Measurements from ENCODE around the gene JUND. TPM values are rescaled to one million over a fixed set of nuclear protein-coding genes. Genes with fewer than 3 reads are reported as not detected.
A peak's percentile ranks its signal among the peaks of the same experiment; 100 is the strongest.

The JUND gene
- total and polyA plus RNA-seq, 2 of the 8 experiments (the other 6 are each of a cell fraction or from before 2014, with no cell fraction given), result 54.0 to 77.5 TPM

DNA sequence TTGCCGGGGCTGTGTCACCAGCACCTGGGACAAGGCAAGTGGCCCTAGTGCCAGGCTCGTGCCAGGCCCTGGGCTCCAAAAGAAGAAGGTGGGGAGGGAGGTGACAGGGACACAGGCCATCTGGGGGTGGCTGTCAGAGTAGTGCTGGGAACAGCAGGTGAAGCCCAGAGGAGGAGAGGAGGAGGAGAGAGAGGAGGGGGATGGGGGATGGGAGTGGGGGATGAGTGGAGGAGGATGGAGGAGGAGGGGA lies 22.7 kb upstream of the JUND start:
- Histone ChIP-seq H3K23me2 (ENCODE audit: low read depth, low read length) (peaks cover 5% of the 10 kb centered on the region; the same call in 1 of the 2 replicates), H2BK120ac (replicated peaks; ENCODE audit: low read depth, low read length) (no peak overlapping the region), H3K27ac (ENCODE audit: low read depth, low read length) (no peak overlapping the region), H4K8ac (ENCODE audit: extremely low read depth, insufficient read depth, low read length) (no peak overlapping the region), H2BK15ac (ENCODE audit: low read length) (peak overlapping the region; percentile 97; the same call in 1 of the 2 replicates), H3K14ac (ENCODE audit: insufficient read length) (no peak overlapping the region), H4K5ac (ENCODE audit: insufficient read length, low read depth, low read length) (peak overlapping the region; percentile 80), H3K27me3 (replicated peaks in 1 of 4; ENCODE audit: control insufficient read depth in 3 of 4, extremely low read depth in 1 of 4, insufficient read depth in 3 of 4, low read length in 3 of 4) (no peaks in the 10 kb centered on the region), H3K4me3 (ENCODE audit: extremely low read depth in 1 of 4, insufficient read depth in 2 of 4, low read depth in 3 of 4, low read length in 4 of 4) (peak overlapping the region in 1 of 4 experiments; percentile 49; a peak in 2 of 8 replicates), H3K23ac (ENCODE audit: insufficient read length) (no peak overlapping the region), H3K4me2 (ENCODE audit: insufficient read depth in 1 of 2, low read depth in 2 of 2, low read length in 2 of 2) (peak overlapping the region; percentile 33 to 63), H4K20me1 (replicated peaks in 1 of 2; ENCODE audit: control insufficient read depth in 1 of 2, insufficient read depth in 2 of 2, low read length in 2 of 2) (no peaks in the 10 kb centered on the region), H3K36me3 (ENCODE audit: control insufficient read depth in 2 of 4, insufficient read depth in 4 of 4, low read length in 3 of 4) (peaks cover 3 to 28% (median 12%) of the 10 kb centered on the region in 4 experiments), H3K9me3 (ENCODE audit: insufficient read depth in 2 of 2, low read depth in 1 of 2, low read length in 1 of 2) (no peaks in the 10 kb centered on the region), H4K91ac (replicated peaks; ENCODE audit: insufficient read length, low read length) (peak overlapping the region; percentile 97), H3K79me1 (ENCODE audit: low read depth, low read length) (no peaks in the 10 kb centered on the region; the same call in 1 of the 2 replicates), H3K9ac (replicated peaks in 1 of 4; ENCODE audit: extremely low read depth in 1 of 4, low read depth in 3 of 4, low read length in 3 of 4) (no peak overlapping the region), H3K4me1 (replicated peaks in 1 of 4; ENCODE audit: control insufficient read depth in 3 of 4, insufficient read depth in 4 of 4, low read length in 3 of 4) (peaks cover 0 to 25% (median 10%) of the 10 kb centered on the region in 4 experiments; a peak in 6 of 7 replicates), H3K4ac (replicated peaks; ENCODE audit: insufficient read length, low read depth, low read length) (peak overlapping the region; percentile 99), H2AFZ (ENCODE audit: low read length) (no peak overlapping the region), H2BK20ac (ENCODE audit: low read length) (peak overlapping the region; percentile 61; the same call in 1 of the 2 replicates), H3K56ac (replicated peaks; ENCODE audit: insufficient read length, low read depth, low read length) (no peak overlapping the region), H2BK5ac (ENCODE audit: low read depth, low read length) (peak overlapping the region; percentile 36; the same call in 1 of the 2 replicates), H2AK5ac (ENCODE audit: low read depth, low read length) (no peak overlapping the region), H2BK12ac (ENCODE audit: low read depth, low read length) (0 out of 2 replicates have a peak overlapping the region, but pooled peaks have one; percentile 27), H3K18ac (ENCODE audit: extremely low read depth, low read length) (peak overlapping the region; percentile 60), H3K79me2 (ENCODE audit: control insufficient read depth in 1 of 2, insufficient read depth in 2 of 2, low read length in 2 of 2) (no peaks in the 10 kb centered on the region)
- TF ChIP-seq KDM1A (IDR thresholded peaks at IDR 0.05; ENCODE audit: borderline replicate concordance, low read length), result peak; percentile 89; the same call in 1 of the 2 replicates
- TF ChIP-seq SP2 (IDR thresholded peaks at IDR 0.05; ENCODE audit: low read length), result no peak
- 0 out of 2 replicates have a peak, but pooled peaks have one; percentile 39 for TF ChIP-seq YY1 (IDR thresholded peaks at IDR 0.05; ENCODE audit: low read depth, low read length)
- DNase-seq (ENCODE audit: low read depth in 1 of 2, low spot score in 2 of 2) (no peak), FAIRE-seq (no peak)
- 11% methylated on average over 2 of the region's 2 CpGs; no CpG with 5 or more reads in 1 of the 2 experiments for WGBS, 2 experiments (ENCODE audit: extremely low coverage in 1 of 2, insufficient coverage in 1 of 2, insufficient read length in 1 of 2, insufficient replicate concordance in 2 of 2, low coverage in 1 of 2, low lambda C conversion rate in 2 of 2, missing lambda C conversion rate in 1 of 2)
- CTCF ChIA-PET (ENCODE audit: partially characterized antibody), result interaction anchor here (1.1 to 5.3 kb wide), 4 partner anchors 17 to 62 kb away, joined by 3 to 48 read pairs (median 17); partner anchors contain the start of genes JUND and LSM4
- POLR2A ChIA-PET (ENCODE audit: partially characterized antibody), result interaction anchor here (0.7 to 10.4 kb wide), 11 partner anchors 12 to 115 kb away, joined by 3 to 141 read pairs (median 4); partner anchors contain the start of genes JUND, LSM4 and SSBP4

Data from H1 (cell line).